ENCODE data around the gene HMGCS2. TPM values are rescaled to one million over a fixed set of nuclear protein-coding genes. Genes with fewer than 3 reads are reported as not detected.

HMGCS2 gene
- total and polyA plus RNA-seq, 9 of the 15 experiments (the other 6 are each of a cell fraction or from before 2014, with no cell fraction given), result 0.13 TPM; not detected in 8

GRCh38 chr1:119737040-119737682, 31.5 kb downstream of the HMGCS2 start (continued):
- TF ChIP-seq STAT6 (CRISPR knock-in tag; IDR thresholded peaks at IDR 0.05), result no peak
- TF ChIP-seq HDAC1 (IDR thresholded peaks at IDR 0.05), result peak in 1 of 2 experiments; percentile 92; a peak in 2 of 4 replicates
- TF ChIP-seq FOXJ3 (CRISPR knock-in tag; IDR thresholded peaks at IDR 0.05), result no peak
- no peak for TF ChIP-seq BCLAF1 (IDR thresholded peaks at IDR 0.05; ENCODE audit: borderline replicate concordance in 1 of 2, control insufficient read depth in 1 of 2, low read depth in 2 of 2, low read length in 1 of 2)
- TF ChIP-seq SUPT5H (IDR thresholded peaks at IDR 0.05), result no peak
- TF ChIP-seq, protein P1, sequence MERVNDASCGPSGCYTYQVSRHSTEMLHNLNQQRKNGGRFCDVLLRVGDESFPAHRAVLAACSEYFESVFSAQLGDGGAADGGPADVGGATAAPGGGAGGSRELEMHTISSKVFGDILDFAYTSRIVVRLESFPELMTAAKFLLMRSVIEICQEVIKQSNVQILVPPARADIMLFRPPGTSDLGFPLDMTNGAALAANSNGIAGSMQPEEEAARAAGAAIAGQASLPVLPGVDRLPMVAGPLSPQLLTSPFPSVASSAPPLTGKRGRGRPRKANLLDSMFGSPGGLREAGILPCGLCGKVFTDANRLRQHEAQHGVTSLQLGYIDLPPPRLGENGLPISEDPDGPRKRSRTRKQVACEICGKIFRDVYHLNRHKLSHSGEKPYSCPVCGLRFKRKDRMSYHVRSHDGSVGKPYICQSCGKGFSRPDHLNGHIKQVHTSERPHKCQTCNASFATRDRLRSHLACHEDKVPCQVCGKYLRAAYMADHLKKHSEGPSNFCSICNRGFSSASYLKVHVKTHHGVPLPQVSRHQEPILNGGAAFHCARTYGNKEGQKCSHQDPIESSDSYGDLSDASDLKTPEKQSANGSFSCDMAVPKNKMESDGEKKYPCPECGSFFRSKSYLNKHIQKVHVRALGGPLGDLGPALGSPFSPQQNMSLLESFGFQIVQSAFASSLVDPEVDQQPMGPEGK (CRISPR knock-in tag; IDR thresholded peaks at IDR 0.05; ENCODE audit: borderline replicate concordance), result 0 out of 2 replicates have a peak, but pooled peaks have one; percentile 32
- TF ChIP-seq, protein P2, sequence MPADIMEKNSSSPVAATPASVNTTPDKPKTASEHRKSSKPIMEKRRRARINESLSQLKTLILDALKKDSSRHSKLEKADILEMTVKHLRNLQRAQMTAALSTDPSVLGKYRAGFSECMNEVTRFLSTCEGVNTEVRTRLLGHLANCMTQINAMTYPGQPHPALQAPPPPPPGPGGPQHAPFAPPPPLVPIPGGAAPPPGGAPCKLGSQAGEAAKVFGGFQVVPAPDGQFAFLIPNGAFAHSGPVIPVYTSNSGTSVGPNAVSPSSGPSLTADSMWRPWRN (IDR thresholded peaks at IDR 0.05; ENCODE audit: low read depth), result peak; percentile 61; the same call in 1 of the 2 replicates
- TF ChIP-seq MECOM (CRISPR knock-in tag; IDR thresholded peaks at IDR 0.05), result 0 out of 2 replicates have a peak, but pooled peaks have one; percentile 33
- no peak for TF ChIP-seq THRAP3 (IDR thresholded peaks at IDR 0.05; ENCODE audit: borderline replicate concordance)
- no peak for TF ChIP-seq SRSF9 (IDR thresholded peaks at IDR 0.05; ENCODE audit: borderline replicate concordance, low read depth, low read length)
- peak; percentile 55 for TF ChIP-seq CREB1 (IDR thresholded peaks at IDR 0.05)
- TF ChIP-seq CREB1 (CRISPR knock-in tag; IDR thresholded peaks at IDR 0.05), result no peak
- no peak for TF ChIP-seq PHB (CRISPR knock-in tag; IDR thresholded peaks at IDR 0.05)
- no peak for TF ChIP-seq ZNF699 (CRISPR knock-in tag; IDR thresholded peaks at IDR 0.05; ENCODE audit: insufficient replicate concordance)
- TF ChIP-seq, protein P3, sequence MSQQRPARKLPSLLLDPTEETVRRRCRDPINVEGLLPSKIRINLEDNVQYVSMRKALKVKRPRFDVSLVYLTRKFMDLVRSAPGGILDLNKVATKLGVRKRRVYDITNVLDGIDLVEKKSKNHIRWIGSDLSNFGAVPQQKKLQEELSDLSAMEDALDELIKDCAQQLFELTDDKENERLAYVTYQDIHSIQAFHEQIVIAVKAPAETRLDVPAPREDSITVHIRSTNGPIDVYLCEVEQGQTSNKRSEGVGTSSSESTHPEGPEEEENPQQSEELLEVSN (IDR thresholded peaks at IDR 0.05; ENCODE audit: borderline replicate concordance in 1 of 2, extremely low read depth in 1 of 2, insufficient read depth in 1 of 2, insufficient read length in 1 of 2, low read depth in 1 of 2, low read length in 1 of 2, poor library complexity in 1 of 2, severe bottlenecking in 1 of 2), result peak in 1 of 2 experiments; percentile 4
- no peak for TF ChIP-seq SP1 (CRISPR knock-in tag; IDR thresholded peaks at IDR 0.05)
- no peak for TF ChIP-seq NR3C1 (CRISPR knock-in tag; IDR thresholded peaks at IDR 0.05)

All from K562 (cell line).